ENCODE data around the gene AKAP7. TPM values are rescaled to one million over a fixed set of nuclear protein-coding genes. Genes with fewer than 3 reads are reported as not detected.
"Not testable (repeated sequence)": the region's sequence is repeated elsewhere in the genome, so short reads cannot be mapped to it uniquely, and the experiment has no call there.

Gene AKAP7
- total and polyA plus RNA-seq, 3 donors from 2014 or later, result 16.5 to 32.4 (median 29.3) TPM

DNA sequence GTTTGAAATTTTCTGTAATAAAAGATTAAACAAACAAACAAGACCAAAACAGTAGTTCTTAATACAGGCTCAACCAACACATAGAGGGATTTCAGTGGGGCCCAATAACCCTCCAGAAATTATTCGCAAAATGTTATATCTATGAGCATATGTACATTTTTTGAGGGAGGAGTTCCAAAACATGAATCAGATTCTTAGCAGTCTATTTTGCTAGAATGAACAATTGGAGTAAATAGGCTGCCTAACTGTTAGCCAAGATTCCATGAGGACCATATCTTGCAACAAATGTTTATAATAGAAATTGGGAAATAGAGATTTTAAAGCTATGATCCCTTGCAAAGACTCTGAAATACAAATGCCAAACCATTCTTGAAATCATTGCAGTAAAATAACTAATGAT is 186.3 kb downstream of the AKAP7 start:
- no peak for TF ChIP-seq POLR2A (IDR thresholded peaks at IDR 0.05)
- TF ChIP-seq, protein P1, sequence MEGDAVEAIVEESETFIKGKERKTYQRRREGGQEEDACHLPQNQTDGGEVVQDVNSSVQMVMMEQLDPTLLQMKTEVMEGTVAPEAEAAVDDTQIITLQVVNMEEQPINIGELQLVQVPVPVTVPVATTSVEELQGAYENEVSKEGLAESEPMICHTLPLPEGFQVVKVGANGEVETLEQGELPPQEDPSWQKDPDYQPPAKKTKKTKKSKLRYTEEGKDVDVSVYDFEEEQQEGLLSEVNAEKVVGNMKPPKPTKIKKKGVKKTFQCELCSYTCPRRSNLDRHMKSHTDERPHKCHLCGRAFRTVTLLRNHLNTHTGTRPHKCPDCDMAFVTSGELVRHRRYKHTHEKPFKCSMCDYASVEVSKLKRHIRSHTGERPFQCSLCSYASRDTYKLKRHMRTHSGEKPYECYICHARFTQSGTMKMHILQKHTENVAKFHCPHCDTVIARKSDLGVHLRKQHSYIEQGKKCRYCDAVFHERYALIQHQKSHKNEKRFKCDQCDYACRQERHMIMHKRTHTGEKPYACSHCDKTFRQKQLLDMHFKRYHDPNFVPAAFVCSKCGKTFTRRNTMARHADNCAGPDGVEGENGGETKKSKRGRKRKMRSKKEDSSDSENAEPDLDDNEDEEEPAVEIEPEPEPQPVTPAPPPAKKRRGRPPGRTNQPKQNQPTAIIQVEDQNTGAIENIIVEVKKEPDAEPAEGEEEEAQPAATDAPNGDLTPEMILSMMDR (IDR thresholded peaks at IDR 0.05), result no peak
- intact Hi-C loops (cut with DNase I; ENCODE audit: low total_unique reads), result no loop called here
- WGBS, 2 donors, result 89 to 90% methylated on average over 1 of the region's 1 CpG
- no peaks in the 10 kb centered on the region for H3K4me1 ChIP-seq
- no peaks in the 10 kb centered on the region for H3K9me3 ChIP-seq
- H3K27me3 ChIP-seq, result no peaks in the 10 kb centered on the region
- H3K36me3 ChIP-seq (ENCODE audit: low read depth, missing control alignments), result no peaks in the 10 kb centered on the region
- H3K4me3 ChIP-seq, result no peak overlapping the region
- DNase-seq, result no peak
- no peak overlapping the region for H3K27ac ChIP-seq

DNA sequence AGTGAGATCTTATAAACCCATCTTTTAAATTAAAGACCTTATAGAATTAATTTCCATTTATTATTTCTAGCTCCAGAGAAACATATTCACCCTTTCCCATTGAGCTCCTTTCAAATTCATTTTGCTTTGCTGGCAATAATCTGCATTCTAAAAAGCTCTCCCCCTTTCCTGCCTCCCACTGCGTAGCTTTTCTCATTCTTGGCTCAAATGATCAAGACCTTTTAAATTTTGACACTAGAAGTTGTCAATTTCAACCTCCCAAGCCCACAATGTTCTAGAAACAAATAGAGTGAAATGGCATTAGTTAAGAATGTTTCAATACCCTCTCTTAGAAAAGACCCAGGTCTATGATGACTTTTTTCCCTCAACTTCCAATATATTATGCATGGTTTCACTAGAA is 186.9 kb downstream of the AKAP7 start:
- Histone ChIP-seq H3K4me3 (no peak overlapping the region), H3K27me3 (no peaks in the 10 kb centered on the region), H3K27ac (no peak overlapping the region), H3K36me3 (ENCODE audit: low read depth, missing control alignments) (no peaks in the 10 kb centered on the region), H3K4me1 (no peaks in the 10 kb centered on the region), H3K9me3 (no peaks in the 10 kb centered on the region)
- TF ChIP-seq, protein P1 (IDR thresholded peaks at IDR 0.05), result no peak
- no peak for TF ChIP-seq POLR2A (IDR thresholded peaks at IDR 0.05)
- 63 to 77% methylated on average over 1 of the region's 1 CpG for WGBS, 2 donors
- DNase-seq, result no peak
- intact Hi-C loops (cut with DNase I; ENCODE audit: low total_unique reads), result no loop called here

DNA sequence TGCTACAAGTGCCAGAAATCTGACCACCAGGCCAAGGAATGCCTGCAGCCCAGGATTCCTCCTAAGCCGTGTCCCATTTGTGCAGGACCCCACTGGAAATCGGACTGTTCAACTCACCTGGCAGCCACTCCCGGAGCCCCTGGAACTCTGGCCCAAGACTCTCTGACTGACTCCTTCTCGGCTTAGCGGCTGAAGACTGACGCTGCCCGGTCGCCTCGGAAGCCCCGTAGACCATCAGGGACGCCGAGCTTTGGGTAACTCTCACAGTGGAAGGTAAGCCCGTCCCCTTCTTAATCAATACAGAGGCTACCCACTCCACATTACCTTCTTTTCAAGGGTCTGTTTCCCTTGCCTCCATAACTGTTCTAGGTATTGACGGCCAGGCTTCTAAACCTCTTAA is 190.4 kb downstream of the AKAP7 start:
- H3K27ac ChIP-seq; DNase-seq; H3K4me3 ChIP-seq; H3K4me1 ChIP-seq; H3K9me3 ChIP-seq; intact Hi-C loops (cut with DNase I; ENCODE audit: low total_unique reads); H3K27me3 ChIP-seq; H3K36me3 ChIP-seq (ENCODE audit: low read depth, missing control alignments): not testable (repeated sequence)
- WGBS, 2 donors, result 87 to 93% methylated on average over 13 to 14 of the region's 14 CpGs

DNA sequence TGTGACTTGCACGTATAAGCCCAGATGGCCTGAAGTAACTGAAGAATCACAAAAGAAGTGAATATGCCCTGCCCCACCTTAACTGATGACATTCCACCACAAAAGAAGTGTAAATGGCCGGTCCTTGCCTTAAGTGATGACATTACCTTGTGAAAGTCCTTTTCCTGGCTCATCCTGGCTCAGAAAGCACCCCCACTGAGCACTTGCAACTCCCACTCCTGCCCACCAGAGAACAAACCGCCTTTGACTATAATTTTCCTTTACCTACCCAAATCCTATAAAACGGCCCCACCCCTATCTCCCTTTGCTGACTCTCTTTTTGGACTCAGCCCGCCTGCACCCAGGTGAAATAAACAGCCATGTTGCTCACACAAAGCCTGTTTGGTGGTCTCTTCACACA is 193.5 kb downstream of the AKAP7 start:
- H3K27me3 ChIP-seq; H3K9me3 ChIP-seq; intact Hi-C loops (cut with DNase I; ENCODE audit: low total_unique reads); H3K4me3 ChIP-seq; H3K4me1 ChIP-seq; DNase-seq; H3K27ac ChIP-seq; H3K36me3 ChIP-seq (ENCODE audit: low read depth, missing control alignments): not testable (repeated sequence)
- WGBS, 2 donors, result 83 to 85% methylated on average over 5 of the region's 5 CpGs

DNA sequence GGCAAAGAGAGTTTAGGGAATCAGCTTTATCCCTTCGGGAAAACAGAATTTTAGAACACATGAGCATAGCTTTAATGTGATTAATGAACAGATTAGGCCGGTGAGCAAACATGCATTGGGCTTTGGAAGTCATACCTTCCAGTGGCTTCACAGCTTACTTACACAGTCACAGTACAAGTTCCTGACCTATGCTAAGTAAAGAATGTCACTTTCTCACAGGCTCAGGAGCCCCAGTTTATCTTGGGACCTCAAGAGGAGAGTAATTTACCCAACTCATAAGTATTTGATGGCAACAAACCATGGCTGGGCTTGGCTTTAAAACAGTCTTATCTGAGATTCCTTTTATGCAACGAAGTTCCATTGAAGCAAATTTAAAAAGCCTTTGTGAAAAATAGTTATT is 195.9 kb downstream of the AKAP7 start:
- no peak for DNase-seq
- H3K9me3 ChIP-seq, result no peaks in the 10 kb centered on the region
- whole genome bisulfite sequencing, 2 donors, result 53 to 56% methylated on average over 3 of the region's 3 CpGs

More for the DNA sequence above, 195.9 kb downstream of the AKAP7 start:
- TF ChIP-seq, protein P1 (IDR thresholded peaks at IDR 0.05), result no peak
- no peak for TF ChIP-seq POLR2A (IDR thresholded peaks at IDR 0.05)
- intact Hi-C loops (cut with DNase I; ENCODE audit: low total_unique reads), result no loop called here
- Histone ChIP-seq H3K27me3 (no peaks in the 10 kb centered on the region), H3K36me3 (ENCODE audit: low read depth, missing control alignments) (no peaks in the 10 kb centered on the region), H3K4me3 (no peak overlapping the region), H3K27ac (no peak overlapping the region), H3K4me1 (no peaks in the 10 kb centered on the region)

Data from testis (tissue), 3 donors.